ENCODE measurements around the gene HEY2.

DNA sequence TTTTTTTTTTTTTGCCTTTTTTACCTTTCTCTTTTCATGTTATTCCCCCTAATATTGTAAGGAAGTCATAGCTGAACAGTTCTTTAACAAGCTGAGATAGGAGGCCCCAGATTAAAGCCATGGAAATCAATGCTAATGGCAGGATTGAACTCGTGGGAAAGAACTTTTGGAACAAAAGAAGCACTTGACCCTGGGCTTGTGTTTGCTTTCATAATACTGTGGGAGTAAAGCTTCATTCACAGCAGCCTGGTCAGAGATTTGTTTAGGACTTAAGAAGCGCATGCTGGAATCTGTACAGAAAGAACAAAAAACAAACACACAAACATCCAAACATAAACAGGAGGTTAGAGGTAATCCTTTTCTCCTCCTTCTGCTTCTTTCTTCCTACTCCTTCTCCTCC, 5.1 kb downstream of the HEY2 start:
- TF ChIP-seq CTCF (IDR thresholded peaks at IDR 0.05), result no peak
- TF ChIP-seq POLR2AphosphoS5 (IDR thresholded peaks at IDR 0.05; ENCODE audit: insufficient read depth in 1 of 2, low read depth in 1 of 2), result no peak
